ENCODE results near the gene TMEM140. TPM values are rescaled to one million over a fixed set of nuclear protein-coding genes. Genes with fewer than 3 reads are reported as not detected.

The TMEM140 gene
- total RNA-seq, 1 experiment from 2014 or later = not detected

DNA sequence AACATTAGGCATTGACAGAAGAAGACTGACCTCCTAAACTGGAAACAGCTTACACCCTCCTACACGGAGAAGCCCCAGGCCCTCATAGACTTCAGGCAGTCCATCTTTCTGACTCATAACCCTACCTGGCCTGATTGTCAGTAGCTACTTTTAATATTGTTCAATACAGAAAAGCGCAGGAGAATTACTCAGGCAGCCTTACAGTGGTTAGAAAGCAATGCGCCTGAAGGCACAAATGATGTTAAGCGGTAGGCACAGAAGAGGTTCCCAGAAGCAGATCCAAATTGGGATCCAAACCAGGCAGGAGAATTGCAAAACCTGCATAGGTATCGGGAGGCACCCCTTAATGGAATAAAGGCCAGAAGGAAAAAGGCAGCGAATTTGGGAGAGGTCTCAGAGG is 28.1 kb downstream of the TMEM140 start:
- Histone ChIP-seq H3K4me1 (ENCODE audit: insufficient read depth, low read length, poor library complexity, severe bottlenecking) (no peaks in the 10 kb centered on the region), H3K9me3 (ENCODE audit: low read depth, low read length, poor library complexity, severe bottlenecking) (peaks cover 2% of the 10 kb centered on the region), H3K4me3 (ENCODE audit: low read depth, low read length, poor library complexity, severe bottlenecking) (no peak overlapping the region), H3K27me3 (replicated peaks; ENCODE audit: insufficient read depth, low read depth, low read length, poor library complexity) (no peaks in the 10 kb centered on the region), H3K27ac (ENCODE audit: low read depth, low read length, poor library complexity, severe bottlenecking) (no peak overlapping the region), H3K36me3 (ENCODE audit: insufficient read depth, low read length, poor library complexity, severe bottlenecking) (no peaks in the 10 kb centered on the region)
- no TSS peak for BruUV-seq (replicated peaks)
- ChIA-PET POLR2A (ENCODE audit: low non-redundant PET) (no interaction called here), CTCF (no interaction called here)
- TF ChIP-seq, protein P1, sequence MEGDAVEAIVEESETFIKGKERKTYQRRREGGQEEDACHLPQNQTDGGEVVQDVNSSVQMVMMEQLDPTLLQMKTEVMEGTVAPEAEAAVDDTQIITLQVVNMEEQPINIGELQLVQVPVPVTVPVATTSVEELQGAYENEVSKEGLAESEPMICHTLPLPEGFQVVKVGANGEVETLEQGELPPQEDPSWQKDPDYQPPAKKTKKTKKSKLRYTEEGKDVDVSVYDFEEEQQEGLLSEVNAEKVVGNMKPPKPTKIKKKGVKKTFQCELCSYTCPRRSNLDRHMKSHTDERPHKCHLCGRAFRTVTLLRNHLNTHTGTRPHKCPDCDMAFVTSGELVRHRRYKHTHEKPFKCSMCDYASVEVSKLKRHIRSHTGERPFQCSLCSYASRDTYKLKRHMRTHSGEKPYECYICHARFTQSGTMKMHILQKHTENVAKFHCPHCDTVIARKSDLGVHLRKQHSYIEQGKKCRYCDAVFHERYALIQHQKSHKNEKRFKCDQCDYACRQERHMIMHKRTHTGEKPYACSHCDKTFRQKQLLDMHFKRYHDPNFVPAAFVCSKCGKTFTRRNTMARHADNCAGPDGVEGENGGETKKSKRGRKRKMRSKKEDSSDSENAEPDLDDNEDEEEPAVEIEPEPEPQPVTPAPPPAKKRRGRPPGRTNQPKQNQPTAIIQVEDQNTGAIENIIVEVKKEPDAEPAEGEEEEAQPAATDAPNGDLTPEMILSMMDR (conservative IDR thresholded peaks at IDR 0.05; ENCODE audit: low read depth, low read length) = no peak
- no peak for TF ChIP-seq EZH2 (IDR thresholded peaks at IDR 0.05; ENCODE audit: borderline replicate concordance, low read depth, low read length, poor library complexity, severe bottlenecking)
- intact Hi-C loops (cut with micrococcal nuclease; ENCODE audit: unreplicated experiment) = loop anchor here (10.0 kb wide), 1 partner anchor 61 kb away; no protein-coding TSS in a partner anchor
- no peak for DNase-seq (ENCODE audit: low spot score)

GRCh38 chr7:135177028-135177696 is 29.3 kb downstream of the TMEM140 start:
- Histone ChIP-seq H3K36me3 (ENCODE audit: insufficient read depth, low read length, poor library complexity, severe bottlenecking) (no peaks in the 10 kb centered on the region), H3K4me3 (ENCODE audit: low read depth, low read length, poor library complexity, severe bottlenecking) (no peak overlapping the region), H3K9me3 (ENCODE audit: low read depth, low read length, poor library complexity, severe bottlenecking) (peaks cover 15% of the 10 kb centered on the region), H3K27me3 (replicated peaks; ENCODE audit: insufficient read depth, low read depth, low read length, poor library complexity) (no peaks in the 10 kb centered on the region), H3K4me1 (ENCODE audit: insufficient read depth, low read length, poor library complexity, severe bottlenecking) (no peaks in the 10 kb centered on the region), H3K27ac (ENCODE audit: low read depth, low read length, poor library complexity, severe bottlenecking) (no peak overlapping the region)
- BruUV-seq (replicated peaks) = no TSS peak
- ChIA-PET POLR2A (ENCODE audit: low non-redundant PET) (no interaction called here), CTCF (no interaction called here)
- TF ChIP-seq, protein P1 (conservative IDR thresholded peaks at IDR 0.05; ENCODE audit: low read depth, low read length) = no peak
- no peak for TF ChIP-seq EZH2 (IDR thresholded peaks at IDR 0.05; ENCODE audit: borderline replicate concordance, low read depth, low read length, poor library complexity, severe bottlenecking)
- intact Hi-C loops (cut with micrococcal nuclease; ENCODE audit: unreplicated experiment) = loop anchor here (10.0 kb wide), 1 partner anchor 62 kb away; no protein-coding TSS in a partner anchor
- no peak for DNase-seq (ENCODE audit: low spot score)

DNA sequence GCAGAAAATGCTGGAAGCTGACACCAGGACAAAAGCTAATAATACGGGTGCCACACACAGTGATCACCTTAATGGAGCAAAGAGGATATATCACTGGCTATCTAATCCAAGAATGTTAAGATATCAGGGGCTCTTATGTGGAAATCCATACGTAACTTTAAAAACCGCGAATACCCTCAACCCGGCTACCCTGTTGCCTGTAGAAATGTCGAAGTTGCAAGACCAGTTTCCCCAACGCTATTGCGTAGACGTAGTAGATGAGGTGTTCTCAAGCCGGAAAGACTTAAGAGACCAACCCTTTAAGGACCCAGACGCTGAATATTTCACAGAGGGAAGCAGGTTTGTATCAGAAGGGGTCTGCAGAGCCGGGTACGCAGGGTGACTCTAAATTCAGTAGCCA is 30.5 kb downstream of the TMEM140 start:
- no peak for DNase-seq (ENCODE audit: low spot score)
- Histone ChIP-seq H3K4me1 (ENCODE audit: insufficient read depth, low read length, poor library complexity, severe bottlenecking) (no peaks in the 10 kb centered on the region), H3K36me3 (ENCODE audit: insufficient read depth, low read length, poor library complexity, severe bottlenecking) (no peaks in the 10 kb centered on the region), H3K27me3 (replicated peaks; ENCODE audit: insufficient read depth, low read depth, low read length, poor library complexity) (no peaks in the 10 kb centered on the region), H3K27ac (ENCODE audit: low read depth, low read length, poor library complexity, severe bottlenecking) (no peak overlapping the region), H3K4me3 (ENCODE audit: low read depth, low read length, poor library complexity, severe bottlenecking) (no peak overlapping the region), H3K9me3 (ENCODE audit: low read depth, low read length, poor library complexity, severe bottlenecking) (peaks cover 17% of the 10 kb centered on the region)
- CTCF ChIA-PET = no interaction called here
- no TSS peak for BruUV-seq (replicated peaks)
- intact Hi-C loops (cut with micrococcal nuclease; ENCODE audit: unreplicated experiment) = loop anchor here (10.0 kb wide), 1 partner anchor 64 kb away; no protein-coding TSS in a partner anchor
- TF ChIP-seq, protein P1 (conservative IDR thresholded peaks at IDR 0.05; ENCODE audit: low read depth, low read length) = no peak
- TF ChIP-seq EZH2 (IDR thresholded peaks at IDR 0.05; ENCODE audit: borderline replicate concordance, low read depth, low read length, poor library complexity, severe bottlenecking) = no peak
- POLR2A ChIA-PET (ENCODE audit: low non-redundant PET) = no interaction called here

Data from A673 (cell line).